GM12878 (cell line): ENCODE data around the gene ANAPC16.

Experiments used
- ASH2L ChIP-seq: fragments of 300-600, 200-600 bp; sonication (generic); IDR thresholded peaks from 2 replicates; pipeline ENCODE4 v1.6.1; 2017; ENCODE audit warnings: low read depth, mild to moderate bottlenecking, borderline replicate concordance
- EP300 ChIP-seq, 2 experiments: fragments of 150-350 bp in 1 of 2; IDR thresholded peaks; 2 replicates each; pipeline ENCODE4 v1.6.1; 2011 to 2012; ENCODE audit warnings: low read depth in 2 of 2, low read length in 2 of 2, borderline replicate concordance in 1 of 2, improper control_type of control experiment in 1 of 2, inconsistent platforms in 1 of 2; ENCODE audit not compliant: control insufficient read depth in 1 of 2
- EZH2 ChIP-seq: IDR thresholded peaks from 2 replicates; pipeline ENCODE4 v1.6.1; 2012; ENCODE audit warnings: low read depth, mild to moderate bottlenecking, control low read depth, inconsistent platforms, low read length, borderline replicate concordance; ENCODE audit not compliant: control insufficient read depth
- NRF1 ChIP-seq: conservative IDR thresholded peaks from 2 replicates; pipeline ENCODE4 v1.6.1; 2011; ENCODE audit warnings: mild to moderate bottlenecking, low read depth, low read length, improper control_type of control experiment
- RAD21 ChIP-seq: IDR thresholded peaks from 2 replicates; pipeline ENCODE4 v1.6.1; 2011; ENCODE audit warnings: mild to moderate bottlenecking, low read depth, low read length, moderate library complexity; ENCODE audit not compliant: insufficient read depth
- RCOR1 ChIP-seq: conservative IDR thresholded peaks from 2 replicates; pipeline ENCODE4 v1.6.1; 2012; ENCODE audit warnings: low read depth, low read length, improper control_type of control experiment
- TAF1 ChIP-seq: IDR thresholded peaks from 2 replicates; pipeline ENCODE4 v1.6.1; 2011; ENCODE audit warnings: mild to moderate bottlenecking, low read depth, low read length, borderline replicate concordance
- TF ChIP-seq, protein P1 (sequence below): fragments of 450-650 bp; formaldehyde crosslinking; IDR thresholded peaks from 2 replicates; pipeline ENCODE4 v1.4.0; 2022; ENCODE audit warnings: mild to moderate bottlenecking, moderate library complexity
- TF ChIP-seq, protein P2 (sequence below): IDR thresholded peaks from 2 replicates; pipeline ENCODE4 v1.6.1; 2012; ENCODE audit warnings: improper control_type of control experiment, low read depth, low read length; ENCODE audit not compliant: insufficient replicate concordance

- TF ChIP-seq RCOR1 = no peak
- no peak for TF ChIP-seq ASH2L
- no peak for TF ChIP-seq NRF1
- TF ChIP-seq EZH2 = no peak
- TF ChIP-seq, protein P1, sequence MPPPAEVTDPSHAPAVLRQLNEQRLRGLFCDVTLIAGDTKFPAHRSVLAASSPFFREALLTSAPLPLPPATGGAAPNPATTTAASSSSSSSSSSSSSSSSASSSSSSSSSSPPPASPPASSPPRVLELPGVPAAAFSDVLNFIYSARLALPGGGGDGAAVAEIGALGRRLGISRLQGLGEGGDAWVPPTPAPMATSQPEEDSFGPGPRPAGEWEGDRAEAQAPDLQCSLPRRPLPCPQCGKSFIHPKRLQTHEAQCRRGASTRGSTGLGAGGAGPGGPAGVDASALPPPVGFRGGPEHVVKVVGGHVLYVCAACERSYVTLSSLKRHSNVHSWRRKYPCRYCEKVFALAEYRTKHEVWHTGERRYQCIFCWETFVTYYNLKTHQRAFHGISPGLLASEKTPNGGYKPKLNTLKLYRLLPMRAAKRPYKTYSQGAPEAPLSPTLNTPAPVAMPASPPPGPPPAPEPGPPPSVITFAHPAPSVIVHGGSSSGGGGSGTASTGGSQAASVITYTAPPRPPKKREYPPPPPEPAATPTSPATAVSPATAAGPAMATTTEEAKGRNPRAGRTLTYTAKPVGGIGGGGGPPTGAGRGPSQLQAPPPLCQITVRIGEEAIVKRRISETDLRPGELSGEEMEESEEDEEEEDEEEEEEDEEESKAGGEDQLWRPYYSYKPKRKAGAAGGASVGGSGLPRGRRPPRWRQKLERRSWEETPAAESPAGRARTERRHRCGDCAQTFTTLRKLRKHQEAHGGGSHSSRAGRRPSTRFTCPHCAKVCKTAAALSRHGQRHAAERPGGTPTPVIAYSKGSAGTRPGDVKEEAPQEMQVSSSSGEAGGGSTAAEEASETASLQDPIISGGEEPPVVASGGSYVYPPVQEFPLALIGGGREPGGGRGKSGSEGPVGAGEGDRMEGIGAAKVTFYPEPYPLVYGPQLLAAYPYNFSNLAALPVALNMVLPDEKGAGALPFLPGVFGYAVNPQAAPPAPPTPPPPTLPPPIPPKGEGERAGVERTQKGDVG = no peak
- TF ChIP-seq, protein P2, sequence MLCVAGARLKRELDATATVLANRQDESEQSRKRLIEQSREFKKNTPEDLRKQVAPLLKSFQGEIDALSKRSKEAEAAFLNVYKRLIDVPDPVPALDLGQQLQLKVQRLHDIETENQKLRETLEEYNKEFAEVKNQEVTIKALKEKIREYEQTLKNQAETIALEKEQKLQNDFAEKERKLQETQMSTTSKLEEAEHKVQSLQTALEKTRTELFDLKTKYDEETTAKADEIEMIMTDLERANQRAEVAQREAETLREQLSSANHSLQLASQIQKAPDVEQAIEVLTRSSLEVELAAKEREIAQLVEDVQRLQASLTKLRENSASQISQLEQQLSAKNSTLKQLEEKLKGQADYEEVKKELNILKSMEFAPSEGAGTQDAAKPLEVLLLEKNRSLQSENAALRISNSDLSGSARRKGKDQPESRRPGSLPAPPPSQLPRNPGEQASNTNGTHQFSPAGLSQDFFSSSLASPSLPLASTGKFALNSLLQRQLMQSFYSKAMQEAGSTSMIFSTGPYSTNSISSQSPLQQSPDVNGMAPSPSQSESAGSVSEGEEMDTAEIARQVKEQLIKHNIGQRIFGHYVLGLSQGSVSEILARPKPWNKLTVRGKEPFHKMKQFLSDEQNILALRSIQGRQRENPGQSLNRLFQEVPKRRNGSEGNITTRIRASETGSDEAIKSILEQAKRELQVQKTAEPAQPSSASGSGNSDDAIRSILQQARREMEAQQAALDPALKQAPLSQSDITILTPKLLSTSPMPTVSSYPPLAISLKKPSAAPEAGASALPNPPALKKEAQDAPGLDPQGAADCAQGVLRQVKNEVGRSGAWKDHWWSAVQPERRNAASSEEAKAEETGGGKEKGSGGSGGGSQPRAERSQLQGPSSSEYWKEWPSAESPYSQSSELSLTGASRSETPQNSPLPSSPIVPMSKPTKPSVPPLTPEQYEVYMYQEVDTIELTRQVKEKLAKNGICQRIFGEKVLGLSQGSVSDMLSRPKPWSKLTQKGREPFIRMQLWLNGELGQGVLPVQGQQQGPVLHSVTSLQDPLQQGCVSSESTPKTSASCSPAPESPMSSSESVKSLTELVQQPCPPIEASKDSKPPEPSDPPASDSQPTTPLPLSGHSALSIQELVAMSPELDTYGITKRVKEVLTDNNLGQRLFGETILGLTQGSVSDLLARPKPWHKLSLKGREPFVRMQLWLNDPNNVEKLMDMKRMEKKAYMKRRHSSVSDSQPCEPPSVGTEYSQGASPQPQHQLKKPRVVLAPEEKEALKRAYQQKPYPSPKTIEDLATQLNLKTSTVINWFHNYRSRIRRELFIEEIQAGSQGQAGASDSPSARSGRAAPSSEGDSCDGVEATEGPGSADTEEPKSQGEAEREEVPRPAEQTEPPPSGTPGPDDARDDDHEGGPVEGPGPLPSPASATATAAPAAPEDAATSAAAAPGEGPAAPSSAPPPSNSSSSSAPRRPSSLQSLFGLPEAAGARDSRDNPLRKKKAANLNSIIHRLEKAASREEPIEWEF = no peak
- TF ChIP-seq EP300 (IDR thresholded peaks at IDR 0.05; ENCODE audit: borderline replicate concordance in 1 of 2, control insufficient read depth in 1 of 2, low read depth in 2 of 2, low read length in 2 of 2) = no peak
- TF ChIP-seq TAF1 = no peak
- no peak for TF ChIP-seq RAD21
Observed at GRCh38 chr10:72267819-72268399, 52.1 kb downstream of the ANAPC16 start.
